HUDEP-2 (cell line): ENCODE measurements around the gene TTBK1.

Experiments used
- DNase-seq, 76 experiments: peaks; one replicate each; lab custom pipeline; 2025; ENCODE audit not compliant: unreplicated experiment in 76 of 76; lab: John Stamatoyannopoulos, UW

Gene TTBK1

DNA sequence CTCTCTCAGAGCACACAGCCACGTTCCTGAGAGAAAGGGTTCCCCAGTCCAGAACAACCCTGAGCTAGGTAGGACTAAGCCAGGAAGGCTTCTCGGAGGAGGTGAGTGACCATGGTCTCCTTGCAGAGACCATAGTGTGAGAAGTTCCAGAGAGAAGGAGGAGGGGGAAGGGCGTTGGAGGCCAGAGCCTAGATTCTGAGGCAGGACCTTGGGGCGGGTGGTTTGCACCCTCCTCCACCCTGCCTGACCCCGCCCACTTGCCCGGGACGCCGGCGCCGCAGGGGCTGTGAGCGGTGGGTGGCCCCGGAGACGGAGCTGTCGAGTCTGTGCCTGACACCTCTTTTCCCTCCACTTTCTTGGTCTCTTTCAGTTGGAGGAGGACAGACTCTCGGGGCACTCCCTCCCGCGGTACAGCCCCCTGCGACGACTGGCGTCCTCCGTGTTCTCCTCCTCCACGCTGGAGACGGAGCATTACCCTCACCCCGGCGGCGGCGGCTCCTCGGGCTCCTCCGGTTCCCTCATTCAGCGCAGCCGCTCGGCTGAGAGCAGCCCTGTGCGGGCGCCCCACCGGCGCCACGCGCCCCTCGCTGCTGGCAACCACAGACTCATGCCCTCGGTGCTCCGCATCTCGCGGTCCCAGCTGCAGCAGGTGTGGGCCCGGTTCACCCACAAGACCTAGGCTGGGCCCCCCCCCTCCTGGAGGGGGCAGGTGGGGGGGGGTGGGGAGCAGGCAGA lies 26.2 kb downstream of the TTBK1 start:
- peak in 35 of 76 experiments; percentile 14 to 53 (median 33) for DNase-seq

DNA sequence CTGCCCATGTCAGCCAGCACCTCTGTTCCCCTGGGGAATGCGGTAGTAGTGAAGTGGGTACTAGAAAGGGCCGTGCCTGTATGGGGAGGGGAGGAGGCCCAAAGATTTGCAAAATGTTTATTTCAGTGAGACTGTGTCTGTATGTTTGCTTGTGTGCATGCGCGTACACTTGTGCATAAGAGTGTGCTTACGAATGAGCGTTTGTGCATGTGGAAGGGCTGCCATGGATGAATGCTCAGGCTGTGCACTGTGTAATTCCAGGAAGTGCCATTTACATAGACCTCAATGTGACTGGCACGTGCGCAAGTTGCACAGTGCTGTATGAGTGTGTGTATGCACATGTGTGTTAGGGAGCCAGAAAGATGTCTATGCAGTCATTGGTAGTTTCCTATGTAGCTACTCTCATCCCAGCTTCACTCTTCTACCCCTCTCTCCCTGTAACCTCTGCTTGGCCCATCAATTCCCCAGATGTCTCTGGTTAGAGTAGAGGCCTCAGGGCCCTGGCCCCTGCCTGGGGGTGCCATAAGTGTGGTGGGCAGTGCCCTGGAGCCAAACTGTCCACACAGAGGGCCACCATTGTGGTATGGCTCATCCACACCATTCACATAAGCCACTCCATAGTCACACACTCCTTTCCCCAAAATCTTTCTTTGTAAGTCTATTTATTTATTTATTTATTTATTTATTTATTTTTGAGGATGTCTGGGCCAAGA lies 28.0 kb downstream of the TTBK1 start:
- no peak for DNase-seq

- no peak for DNase-seq
These were observed 28.7 kb downstream of the TTBK1 start for GRCh38 chr6:43271944-43272343.

- DNase-seq = no peak
These were observed 30.4 kb downstream of the TTBK1 start for GRCh38 chr6:43273707-43274106.

DNA sequence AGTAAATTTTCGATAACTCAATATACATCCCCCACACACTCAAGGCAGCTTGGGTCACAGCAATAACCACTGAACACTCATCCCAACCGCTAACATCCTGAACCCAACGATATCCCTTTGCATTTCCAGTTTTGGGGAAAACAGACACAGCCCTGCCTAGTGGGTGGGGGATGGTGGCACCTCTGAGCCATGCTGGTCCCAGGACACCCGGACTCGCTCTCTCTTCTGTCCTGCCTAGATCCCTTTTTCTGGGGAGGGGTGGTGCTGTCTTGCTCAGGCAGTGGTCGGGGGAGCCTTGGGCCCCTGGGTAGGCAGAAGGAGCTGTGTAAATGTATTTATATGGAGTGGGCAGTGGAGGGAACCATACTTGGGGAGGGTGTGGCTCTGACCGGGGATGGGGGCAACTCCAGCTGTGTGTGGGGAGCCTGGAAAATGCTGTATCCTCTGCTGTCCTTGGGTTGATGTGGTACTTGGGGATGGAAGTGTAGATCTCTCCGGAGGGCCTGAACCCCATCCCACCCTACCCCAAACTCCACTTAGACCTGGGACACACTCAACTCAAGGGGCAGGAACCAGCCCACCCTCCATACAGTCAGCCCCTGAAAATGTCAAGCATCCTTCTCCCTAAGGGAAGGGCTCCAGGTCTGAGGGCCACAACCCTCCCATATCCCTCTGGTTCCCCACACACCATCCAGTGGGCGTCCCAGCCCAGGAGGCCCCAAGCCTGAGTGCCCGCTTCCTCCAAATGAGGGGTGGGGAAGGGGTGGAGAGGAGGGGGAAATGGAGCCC lies 31.0 kb downstream of the TTBK1 start:
- no peak for DNase-seq

GRCh38 chr6:43274916-43275597 lies 31.8 kb downstream of the TTBK1 start:
- no peak for DNase-seq

DNA sequence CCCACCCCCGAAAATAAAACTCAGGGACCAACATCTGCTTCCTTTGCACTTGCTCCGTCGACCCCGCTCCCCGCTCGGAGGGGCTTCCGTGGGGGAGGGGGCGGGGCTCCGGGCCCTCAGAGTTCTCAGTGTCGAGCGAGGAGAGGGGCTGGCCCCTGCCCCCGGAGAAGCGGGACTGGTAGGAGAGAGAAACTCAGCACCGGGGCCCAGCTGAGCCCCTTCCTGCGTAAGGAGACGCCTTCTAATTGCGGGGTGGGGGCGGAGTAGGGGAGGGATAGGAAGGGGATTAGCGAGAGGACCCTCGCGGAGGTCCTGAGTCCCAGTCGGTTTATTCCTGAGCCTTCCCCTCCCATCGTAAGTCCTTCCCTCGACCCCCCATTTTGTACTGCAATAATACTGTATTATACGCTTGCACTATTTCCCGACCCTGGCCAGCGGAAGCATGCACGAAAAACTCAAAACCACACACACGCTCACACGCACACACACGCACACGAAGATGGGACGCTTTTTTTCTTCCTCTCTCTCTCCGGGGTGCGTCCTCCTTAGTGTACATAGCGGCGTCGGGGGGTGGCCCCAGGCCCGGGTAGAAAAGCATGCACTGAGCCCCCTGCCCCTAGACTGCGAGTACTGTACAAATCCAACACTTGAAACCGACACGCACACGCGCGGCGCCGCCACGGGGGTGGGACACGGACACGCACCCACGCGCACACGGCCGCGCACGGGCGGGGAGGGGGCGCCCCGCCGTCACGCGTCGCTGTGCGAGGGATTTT lies 32.7 kb downstream of the TTBK1 start:
- DNase-seq = no peak

DNA sequence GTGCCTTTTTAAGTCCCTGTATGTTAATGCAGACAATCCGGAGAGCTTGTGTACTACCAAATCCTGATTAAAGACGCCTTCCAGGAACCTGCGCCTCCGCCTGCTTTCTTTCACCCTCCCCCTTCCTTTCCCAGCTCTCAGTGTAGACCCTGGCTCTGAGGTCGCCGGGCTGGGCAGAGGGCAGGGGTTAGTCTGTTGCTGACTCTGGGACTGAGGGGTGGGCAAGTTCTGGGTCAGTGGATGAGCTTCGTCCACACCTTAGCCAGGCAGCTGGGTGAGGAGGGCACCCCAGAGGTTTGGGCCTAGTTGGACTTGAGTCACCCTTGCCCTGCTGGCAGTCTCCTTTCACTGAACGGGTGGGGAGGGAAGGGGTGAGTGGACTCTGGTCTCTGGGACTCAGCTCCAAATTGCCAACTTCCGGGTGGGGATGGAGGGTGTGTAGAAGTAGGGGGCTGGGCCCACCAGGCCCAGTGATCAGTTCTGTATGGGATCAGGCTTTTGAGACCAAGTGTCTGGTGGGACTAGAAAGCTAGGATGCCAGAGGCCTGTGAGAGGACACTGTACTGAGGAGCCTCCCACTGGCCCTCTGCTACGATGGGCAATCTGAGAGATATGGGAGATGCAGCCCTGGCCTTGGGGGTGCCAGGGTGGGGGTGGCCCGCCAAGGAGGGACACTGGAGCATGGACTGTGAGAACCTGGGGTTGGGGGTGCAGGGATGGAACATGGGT lies 33.5 kb downstream of the TTBK1 start:
- DNase-seq = no peak

- no peak for DNase-seq
These were observed 34.0 kb downstream of the TTBK1 start for GRCh38 chr6:43277306-43277642.

GRCh38 chr6:43277643-43278523 lies 34.6 kb downstream of the TTBK1 start:
- no peak for DNase-seq

DNA sequence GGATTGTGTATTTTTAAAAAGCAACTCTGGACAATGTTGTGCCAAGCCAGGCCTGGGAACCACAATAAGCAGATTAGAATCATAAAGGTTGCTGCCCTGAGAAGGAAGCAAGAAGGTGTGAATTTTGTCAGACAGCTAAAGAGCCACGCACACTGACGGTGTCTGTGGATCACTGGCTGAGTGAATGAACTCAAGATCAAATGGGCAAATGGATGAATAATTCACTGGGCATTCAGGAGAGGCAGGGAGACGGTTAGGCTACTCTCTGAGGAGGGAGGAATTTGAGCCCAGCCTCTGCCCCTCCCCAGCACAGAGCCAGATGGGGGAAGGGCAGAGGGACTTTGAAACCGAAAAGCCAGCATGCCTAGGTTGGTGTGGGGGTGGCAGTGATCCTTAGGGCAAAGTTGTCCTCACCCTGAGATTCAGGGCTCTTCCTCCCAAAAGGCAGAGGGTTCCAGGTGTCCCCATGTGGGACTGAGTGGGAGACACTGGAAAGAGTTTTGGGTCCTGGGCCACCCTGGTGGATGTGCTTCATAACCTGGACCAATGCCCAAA lies 35.3 kb downstream of the TTBK1 start:
- DNase-seq = no peak

DNA sequence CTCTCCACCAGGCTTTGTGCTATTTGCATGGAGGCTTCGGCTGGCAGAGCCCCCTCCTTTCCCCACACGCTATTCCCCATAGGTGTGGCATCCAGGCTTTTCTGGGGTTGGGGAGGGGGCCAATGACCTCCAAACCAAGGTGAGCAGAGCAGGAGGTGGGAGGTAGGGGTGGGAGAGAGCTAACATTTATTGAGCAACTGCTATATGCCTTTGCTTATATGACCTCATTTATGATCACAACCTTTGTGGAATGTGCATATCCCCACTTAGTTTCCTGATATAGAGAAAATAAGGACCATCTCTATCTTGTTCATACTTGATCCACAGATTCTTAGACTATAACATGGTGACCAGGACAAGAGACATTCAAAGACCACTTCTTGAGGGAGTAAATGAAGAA lies 37.0 kb downstream of the TTBK1 start:
- DNase-seq = no peak

- no peak for DNase-seq
These were observed 38.8 kb downstream of the TTBK1 start for GRCh38 chr6:43282060-43282459.

- DNase-seq = no peak
These were observed 39.6 kb downstream of the TTBK1 start for GRCh38 chr6:43282636-43283513.

- no peak for DNase-seq
These were observed 40.2 kb downstream of the TTBK1 start for GRCh38 chr6:43283514-43283901.

- no peak for DNase-seq
These were observed 40.6 kb downstream of the TTBK1 start for GRCh38 chr6:43283905-43284304.

- no peak for DNase-seq
These were observed 41.9 kb downstream of the TTBK1 start for GRCh38 chr6:43284991-43285781.
